ENCODE data around the gene TAGLN. TPM values are rescaled to one million over a fixed set of nuclear protein-coding genes. Genes with fewer than 3 reads are reported as not detected.

TAGLN gene
- total RNA-seq, 1 donor from 2014 or later = 1,988 TPM

DNA sequence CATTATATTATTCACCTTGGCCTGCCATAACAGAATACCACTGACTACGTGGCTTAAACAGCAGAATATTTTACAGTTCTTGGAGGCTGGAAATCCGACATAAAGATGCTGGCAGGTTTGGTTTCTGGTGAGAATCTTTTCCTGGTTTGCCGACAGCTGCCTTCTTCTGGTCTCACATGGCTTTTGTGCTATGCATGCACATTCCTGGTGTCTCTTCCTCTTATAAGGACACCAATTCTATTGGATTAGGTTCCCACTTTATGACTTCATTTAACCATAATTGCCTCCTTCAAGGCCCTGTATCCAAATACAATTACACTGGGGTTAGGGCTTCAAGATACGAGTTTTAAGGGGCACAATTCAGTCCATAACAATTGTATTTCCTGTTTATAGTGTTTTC is 50.4 kb downstream of the TAGLN start:
- DNase-seq (ENCODE audit: low spot score) (no peak), ATAC-seq (no peak)

DNA sequence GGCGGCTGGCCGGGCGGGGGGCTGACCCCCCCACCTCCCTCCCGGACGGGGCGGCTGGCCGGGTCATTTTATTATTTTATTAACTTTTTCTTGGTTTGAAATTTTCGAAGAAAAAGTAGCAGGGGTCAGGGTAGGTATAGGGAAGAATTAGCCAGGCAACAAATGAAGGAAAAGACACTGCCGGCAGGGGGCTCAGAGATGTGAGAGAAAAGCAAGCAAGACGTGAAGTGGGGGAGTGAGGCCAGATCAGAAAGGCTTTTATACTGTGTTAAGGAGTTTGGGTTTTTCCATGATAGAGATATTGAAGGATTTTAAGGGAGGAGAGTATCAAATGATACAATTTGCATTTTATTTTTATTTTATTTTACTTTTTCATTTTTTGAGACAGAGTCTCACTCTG is 52.3 kb downstream of the TAGLN start:
- DNase-seq (ENCODE audit: low spot score) (no peak), ATAC-seq (no peak)
- intact Hi-C loops (cut with DNase I) = no loop called here

More for the DNA sequence above, 50.4 kb downstream of the TAGLN start:
- intact Hi-C loops (cut with DNase I) = no loop called here

DNA sequence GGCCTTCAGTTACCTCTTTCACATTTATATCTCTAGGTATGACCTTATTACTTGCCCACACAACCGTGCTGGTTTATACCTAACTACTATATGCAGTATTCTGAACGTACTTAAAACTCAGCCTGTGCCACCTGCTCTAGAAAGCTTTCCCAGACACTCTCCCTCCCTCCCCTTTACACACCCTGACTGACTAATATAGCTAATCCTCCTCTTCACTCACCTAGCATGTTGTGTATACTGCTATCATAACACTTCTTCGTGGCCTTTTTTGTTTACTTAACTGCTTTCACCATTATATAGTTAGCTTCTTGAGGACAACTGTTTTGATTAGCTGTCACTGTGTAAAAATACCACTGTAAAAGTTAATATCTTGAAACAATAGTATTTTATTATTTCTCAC is 56.8 kb downstream of the TAGLN start:
- ATAC-seq = no peak
- no peak for DNase-seq (ENCODE audit: low spot score)
- intact Hi-C loops (cut with DNase I) = no loop called here

DNA sequence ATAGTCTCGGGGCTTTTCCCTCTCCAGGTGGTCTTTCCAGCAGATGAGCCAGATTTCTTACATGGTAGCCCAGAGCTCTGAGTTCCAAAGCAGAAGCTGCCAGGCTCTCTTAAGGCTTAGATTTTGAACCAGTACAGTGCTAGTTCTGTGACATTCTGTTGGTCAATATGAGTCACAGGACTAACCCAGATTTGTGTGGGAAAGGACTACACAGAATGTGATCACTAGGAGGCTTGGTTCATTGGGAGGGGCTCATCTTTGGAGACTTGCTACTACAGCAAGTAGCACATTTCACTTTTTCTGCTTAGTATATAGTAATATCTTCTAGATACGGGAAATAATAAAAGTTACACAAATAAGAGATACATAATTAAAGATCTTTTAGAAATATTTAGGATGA is 57.4 kb downstream of the TAGLN start:
- intact Hi-C loops (cut with DNase I) = no loop called here
- DNase-seq (ENCODE audit: low spot score) (no peak), ATAC-seq (no peak)

Other genes starting within 250 kb of the TAGLN start
- 68.9 TPM for gene SIK3, start 100.9 kb upstream of the TAGLN start, total RNA-seq
- 104 TPM for gene PAFAH1B2, start 55.1 kb upstream of the TAGLN start, total RNA-seq
- 94.4 TPM for gene SIDT2, start 20.6 kb upstream of the TAGLN start, total RNA-seq
- 68.7 TPM for gene PCSK7, start 32.7 kb downstream of the TAGLN start, total RNA-seq
- 36.8 TPM for gene RNF214, start 33.3 kb downstream of the TAGLN start, total RNA-seq
- gene BACE1-AS, start 92.0 kb downstream of the TAGLN start, total RNA-seq = 13.2 TPM
- 30.8 TPM for gene BACE1, start 116.9 kb downstream of the TAGLN start, total RNA-seq
- gene CEP164, start 128.5 kb downstream of the TAGLN start, total RNA-seq = 46.4 TPM